Measurements from ENCODE around the gene MROH8.

GRCh38 chr20:37071481-37071911, 107.9 kb downstream of the MROH8 start:
- TF ChIP-seq CTCF (IDR thresholded peaks at IDR 0.05): no peak
- no peak for TF ChIP-seq E2F1 (CRISPR knock-in tag; IDR thresholded peaks at IDR 0.05)
- no peak for TF ChIP-seq NR2C2 (CRISPR knock-in tag; IDR thresholded peaks at IDR 0.05)
- TF ChIP-seq ZNF532 (CRISPR knock-in tag; IDR thresholded peaks at IDR 0.05; ENCODE audit: borderline replicate concordance): no peak
- no peak for TF ChIP-seq NFYB (CRISPR knock-in tag; conservative IDR thresholded peaks at IDR 0.05; ENCODE audit: low read depth)
- no peak for TF ChIP-seq NR3C1 (CRISPR knock-in tag; conservative IDR thresholded peaks at IDR 0.05; ENCODE audit: low read depth)
- no peak for TF ChIP-seq NFATC4 (CRISPR knock-in tag; IDR thresholded peaks at IDR 0.05)
- no peak for TF ChIP-seq JUN (CRISPR knock-in tag; IDR thresholded peaks at IDR 0.05)
- no peak for TF ChIP-seq TEAD4 (CRISPR knock-in tag; IDR thresholded peaks at IDR 0.05)
- no peak for TF ChIP-seq SMAD4 (CRISPR knock-in tag; IDR thresholded peaks at IDR 0.05)
- TF ChIP-seq E2F5 (CRISPR knock-in tag; IDR thresholded peaks at IDR 0.05): no peak
- TF ChIP-seq GTF2I (CRISPR knock-in tag; conservative IDR thresholded peaks at IDR 0.05): no peak
